GM12878 (cell line): Measurements from ENCODE around the gene JAG1. TPM values are rescaled to one million over a fixed set of nuclear protein-coding genes. Genes with fewer than 3 reads are reported as not detected.

Experiments used
- CEBPZ ChIP-seq: fragments of 150-350 bp; IDR thresholded peaks from 2 replicates; pipeline ENCODE4 v1.6.1; 2016; ENCODE audit warnings: low read depth, low read length
- CREM ChIP-seq: IDR thresholded peaks from 2 replicates; pipeline ENCODE4 v1.6.1; 2014; ENCODE audit warnings: antibody characterized with exemption, low read depth
- ESRRA ChIP-seq: IDR thresholded peaks from 2 replicates; pipeline ENCODE4 v1.6.1; 2012; ENCODE audit warnings: mild to moderate bottlenecking, low read length, improper control_type of control experiment
- ETV6 ChIP-seq, 2 experiments: fragments of 450-650 bp in 1 of 2; IDR thresholded peaks in 1 of 2; conservative IDR thresholded peaks in 1 of 2; 2 replicates each; pipeline ENCODE4 v1.6.1; 2014; ENCODE audit warnings: antibody characterized with exemption in 1 of 2, borderline replicate concordance in 1 of 2, low read depth in 1 of 2, mild to moderate bottlenecking in 1 of 2, moderate library complexity in 1 of 2
- HDGF ChIP-seq: fragments of 450-650 bp; IDR thresholded peaks from 2 replicates; pipeline ENCODE4 v1.6.1; 2016; ENCODE audit warnings: antibody characterized with exemption
- JUNB ChIP-seq: IDR thresholded peaks from 2 replicates; pipeline ENCODE4 v1.6.1; 2016; ENCODE audit warnings: antibody characterized with exemption, mild to moderate bottlenecking
- KDM1A ChIP-seq: fragments of 200-600 bp; sonication (generic); IDR thresholded peaks from 2 replicates; pipeline ENCODE4 v1.6.1; 2016; ENCODE audit warnings: borderline replicate concordance
- MTA2 ChIP-seq: fragments of 450-650 bp; IDR thresholded peaks from 2 replicates; pipeline ENCODE4 v1.6.1; 2016; ENCODE audit warnings: low read depth, mild to moderate bottlenecking, moderate library complexity
- RB1 ChIP-seq: fragments of 450-650 bp; formaldehyde crosslinking; IDR thresholded peaks from 2 replicates; pipeline ENCODE4 v1.6.1; 2017; ENCODE audit warnings: mild to moderate bottlenecking, borderline replicate concordance
- REST ChIP-seq: IDR thresholded peaks from 2 replicates; pipeline ENCODE4 v1.6.1; 2012; ENCODE audit warnings: mild to moderate bottlenecking, low read depth, low read length
- STAT3 ChIP-seq: IDR thresholded peaks from 2 replicates; pipeline ENCODE4 v1.6.1; 2011; ENCODE audit warnings: low read depth, low read length, improper control_type of control experiment
- ZBED1 ChIP-seq: IDR thresholded peaks from 2 replicates; pipeline ENCODE4 v1.6.1; 2016; ENCODE audit warnings: borderline replicate concordance
- ZBTB11 ChIP-seq: fragments of 450-650 bp; formaldehyde crosslinking; IDR thresholded peaks from 2 replicates; pipeline ENCODE4 v1.5.0; 2022; ENCODE audit warnings: mild to moderate bottlenecking, missing genetic modification characterization
- ZNF207 ChIP-seq: fragments of 450-650 bp; IDR thresholded peaks from 2 replicates; pipeline ENCODE4 v1.6.1; 2014; ENCODE audit warnings: antibody characterized with exemption, mild to moderate bottlenecking, borderline replicate concordance
- ZNF274 ChIP-seq: IDR thresholded peaks from one replicate; pipeline ENCODE4 v1.8.0; 2011; ENCODE audit not compliant: insufficient read length, insufficient read depth
- ZSCAN29 ChIP-seq: fragments of 450-650 bp; IDR thresholded peaks from 2 replicates; pipeline ENCODE4 v1.6.1; 2017; ENCODE audit warnings: mild to moderate bottlenecking, moderate library complexity
- polyA plus RNA-seq, 11 experiments: library from polyadenylated mRNA; depleted of rRNA in 4 of 11; unstranded in 6 of 11; stranded (reverse) in 5 of 11; fragments of >200 nt; fragmentation: Nextera tagmentation in 4 of 11; fragmentation: Illumina TruSeq in 1 of 11; extraction: Ambion mirVana in 4 of 11; extraction: Trizol in 1 of 11; gene quantifications; 1 replicate in 1 of 11; 2 replicates in 10 of 11; pipeline versions ENCODE4 v1.2.1 to v1.2.3, GENCODE V29; 2011 to 2016; ENCODE audit warnings: inconsistent platforms in 2 of 11, missing spikeins in 2 of 11, low read depth in 1 of 11
- total RNA-seq, 4 experiments: library from RNA; depleted of rRNA in 3 of 4; stranded (reverse); fragments of >200 nt in 3 of 4; fragmentation: Illumina TruSeq in 1 of 4; extraction: Trizol in 1 of 4; gene quantifications; 2 replicates each; pipeline versions ENCODE4 v1.2.1 to v1.2.3, GENCODE V29; 2013 to 2021

JAG1 gene
- total and polyA plus RNA-seq, 10 of the 15 experiments (the other 5 are each of a cell fraction or from before 2014, with no cell fraction given), result 0.66 to 6.9 (median 1.8) TPM

DNA sequence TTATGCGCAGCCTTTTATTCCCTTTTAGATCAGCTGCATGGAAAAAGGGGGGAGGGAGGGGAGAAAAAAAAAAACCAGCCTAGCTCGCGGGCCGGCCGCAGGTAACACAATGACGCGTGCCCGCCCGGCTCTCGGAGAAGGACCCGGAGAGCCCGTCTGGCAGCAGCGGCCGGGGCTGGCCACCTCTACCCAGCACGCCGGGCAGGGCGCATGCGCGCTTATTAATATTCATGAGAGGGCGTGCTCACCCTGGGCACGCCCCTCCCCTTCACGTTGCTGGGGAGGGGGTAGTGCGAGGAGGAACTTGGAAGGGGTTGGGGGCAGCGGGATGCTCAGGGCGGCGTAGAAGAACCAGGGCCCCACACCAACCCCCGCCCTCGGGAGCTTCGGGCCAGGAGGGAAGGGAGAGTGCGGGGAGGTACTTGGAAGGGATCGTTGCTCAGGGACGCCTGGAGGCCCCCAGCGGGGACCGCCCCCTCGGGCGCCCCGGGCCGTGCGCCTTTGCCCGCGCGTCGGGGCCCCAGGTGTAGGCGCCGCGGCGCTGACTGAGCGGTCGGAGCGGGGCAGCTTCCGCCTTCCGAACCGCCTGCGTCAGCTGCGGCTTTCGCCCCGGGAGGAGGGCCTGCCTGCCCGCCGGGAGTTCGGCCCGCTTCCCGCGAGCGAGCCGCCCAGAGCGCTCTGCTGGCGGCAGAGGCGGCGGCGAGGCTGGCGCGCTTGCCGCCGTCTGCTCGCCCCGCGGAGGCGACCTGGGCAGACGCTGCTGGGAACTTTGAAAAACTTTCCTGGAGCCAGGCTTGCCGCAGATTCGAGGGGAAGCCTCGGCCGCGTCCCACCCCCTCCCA, at the start of gene JAG1 (continued):
- no peak for TF ChIP-seq CEBPZ
- no peak for TF ChIP-seq ZBED1
- no peak for TF ChIP-seq ZNF274
- TF ChIP-seq ZBTB11 (CRISPR knock-in tag), result no peak
- TF ChIP-seq ZNF207, result 0 out of 2 replicates have a peak, but pooled peaks have one; percentile 43
- no peak for TF ChIP-seq STAT3
- no peak for TF ChIP-seq REST
- TF ChIP-seq KDM1A, result no peak
- no peak for TF ChIP-seq ZSCAN29
- TF ChIP-seq MTA2, result no peak
- 0 out of 2 replicates have a peak, but pooled peaks have one; percentile 35 for TF ChIP-seq RB1
- TF ChIP-seq ETV6 (conservative IDR thresholded peaks at IDR 0.05 in 1 of 2, IDR thresholded peaks at IDR 0.05 in 1 of 2; ENCODE audit: borderline replicate concordance in 1 of 2, low read depth in 1 of 2), result no peak
- TF ChIP-seq ESRRA, result no peak
- no peak for TF ChIP-seq JUNB
- TF ChIP-seq CREM, result no peak
- TF ChIP-seq HDGF, result 0 out of 2 replicates have a peak, but pooled peaks have one; percentile 38
